Fibroblast of lung (primary cell): ENCODE measurements around the gene ITPKB. TPM values are rescaled to one million over a fixed set of nuclear protein-coding genes. Genes with fewer than 3 reads are reported as not detected.

Source experiments
- DNase-seq, 2 donors: peaks; one replicate each; pipeline versions ENCODE4 v3.0.0 to v3.0.0-alpha.2; 2010; ENCODE audit warnings: low read depth in 2 of 2
- H2AFZ ChIP-seq: 2 replicates; pipeline ENCODE4 v1.5.1; 2012; ENCODE audit warnings: low read length, control low read depth, inconsistent platforms
- H3K27ac ChIP-seq: 2 replicates; pipeline ENCODE4 v1.5.1; 2011; ENCODE audit warnings: low read length, control low read depth; ENCODE audit not compliant: insufficient read depth
- H3K27me3 ChIP-seq: 2 replicates; pipeline ENCODE4 v1.5.1; 2011; ENCODE audit warnings: mild to moderate bottlenecking, low read length; ENCODE audit not compliant: control insufficient read depth, insufficient read depth
- H3K36me3 ChIP-seq: 2 replicates; pipeline ENCODE4 v1.5.1; 2011; ENCODE audit warnings: low read length; ENCODE audit not compliant: control insufficient read depth, insufficient read depth
- H3K4me1 ChIP-seq: 2 replicates; pipeline ENCODE4 v1.5.1; 2011; ENCODE audit warnings: low read length; ENCODE audit not compliant: control insufficient read depth, insufficient read depth; ENCODE audit errors: extremely low read depth
- H3K4me2 ChIP-seq: 2 replicates; pipeline ENCODE4 v1.5.1; 2011; ENCODE audit warnings: low read length, control low read depth; ENCODE audit not compliant: insufficient read depth; ENCODE audit errors: extremely low read depth
- H3K4me3 ChIP-seq, 4 experiments: fragments of 200-600 bp in 1 of 4; sonication (generic) in 1 of 4; replicated peaks in 1 of 4; 2 replicates each; pipeline ENCODE4 v1.5.1; 2011 to 2016; ENCODE audit warnings: low read length in 4 of 4, low read depth in 3 of 4, mild to moderate bottlenecking in 3 of 4, control low read depth in 2 of 4, inconsistent platforms in 1 of 4, mixed read lengths in 1 of 4; ENCODE audit not compliant: insufficient read depth in 1 of 4; ENCODE audit errors: control extremely low read depth in 1 of 4
- H3K79me2 ChIP-seq: 2 replicates; pipeline ENCODE4 v1.5.1; 2012; ENCODE audit warnings: mild to moderate bottlenecking, low read length, inconsistent platforms; ENCODE audit not compliant: control insufficient read depth, insufficient read depth
- H3K9ac ChIP-seq: 2 replicates; pipeline ENCODE4 v1.5.1; 2011; ENCODE audit warnings: mild to moderate bottlenecking, low read length, control low read depth; ENCODE audit not compliant: insufficient read depth
- H3K9me3 ChIP-seq: 2 replicates; pipeline ENCODE4 v1.5.1; 2012; ENCODE audit warnings: low read depth, low read length; ENCODE audit not compliant: control insufficient read depth, insufficient read depth
- H4K20me1 ChIP-seq: 2 replicates; pipeline ENCODE4 v1.5.1; 2011; ENCODE audit warnings: low read length; ENCODE audit not compliant: control insufficient read depth, insufficient read depth; ENCODE audit errors: extremely low read depth
- CTCF ChIP-seq, 2 donors: IDR thresholded peaks in 1 of 2; conservative IDR thresholded peaks in 1 of 2; 1 replicate in 1 of 2; 2 replicates in 1 of 2; pipeline ENCODE4 v1.5.1; 2011 to 2012; ENCODE audit warnings: low read length in 2 of 2, control low read depth in 1 of 2, inconsistent platforms in 1 of 2, low read depth in 1 of 2, mild to moderate bottlenecking in 1 of 2
- EZH2 ChIP-seq: IDR thresholded peaks from 2 replicates; pipeline ENCODE4 v1.5.1; 2012; ENCODE audit warnings: low read length, control low read depth, mild to moderate bottlenecking; ENCODE audit errors: missing control alignments
- polyA minus RNA-seq: library from RNA; depleted of rRNA, polyadenylated mRNA; stranded (reverse); fragments of >200 nt; gene quantifications from 2 replicates; pipeline ENCODE4 v1.2.3, GENCODE V29; 2011; ENCODE audit warnings: low replicate concordance
- polyA plus RNA-seq, 2 donors: library from polyadenylated mRNA; depleted of rRNA in 1 of 2; stranded (reverse) in 1 of 2; unstranded in 1 of 2; fragments of >200 nt; gene quantifications; 2 replicates each; pipeline ENCODE4 v1.2.1, GENCODE V29; 2011 to 2012; ENCODE audit warnings: missing spikeins in 1 of 2
- total RNA-seq: library from RNA; depleted of rRNA; stranded (reverse); fragments of >200 nt; gene quantifications from 2 replicates; pipeline ENCODE4 v1.2.1, GENCODE V29; 2014

Gene ITPKB
- total RNA-seq, result 15.9 and 32.4 TPM in 2 replicates
- 10.2 and 14.5 TPM in 2 replicates for polyA plus RNA-seq
- 15.8 and 20.6 TPM in 2 replicates for polyA plus RNA-seq (2012)
- 35.5 and 60.4 TPM in 2 replicates for polyA minus RNA-seq

GRCh38 chr1:226738995-226739695, at the start of gene ITPKB:
Gene ITPKB, minus strand, starts transcription at chr1:226739282. Its CDS starts 1,824 bp downstream, at chr1:226737458.
- Histone ChIP-seq H3K4me2 (peak within 1 kb of the TSS; percentile 90), H3K9me3 (no peaks in the 10 kb centered on the region), H3K36me3 (peaks cover 9% of the 10 kb centered on the region), H3K9ac (peak within 1 kb of the TSS; percentile 80), H3K27ac (peak within 1 kb of the TSS; percentile 77), H4K20me1 (peaks cover 2% of the 10 kb centered on the region), H3K79me2 (peaks cover 6% of the 10 kb centered on the region), H3K4me1 (no peaks in the 10 kb centered on the region), H3K4me3 (peak within 1 kb of the TSS; percentile 60 to 98 (median 84)), H3K27me3 (no peaks in the 10 kb centered on the region), H2AFZ (peak within 1 kb of the TSS; percentile 63)
- TF ChIP-seq CTCF (conservative IDR thresholded peaks at IDR 0.05 in 1 of 2, IDR thresholded peaks at IDR 0.05 in 1 of 2; ENCODE audit: low read depth in 1 of 2, low read length in 2 of 2), result no peak
- TF ChIP-seq EZH2, result no peak
- DNase-seq, result peak; percentile 72 to 81

GRCh38 chr1:226787638-226788037, 48.6 kb upstream of the ITPKB start:
- no peak overlapping the region for H3K9ac ChIP-seq

GRCh38 chr1:226787071-226787470, 48.0 kb upstream of the ITPKB start:
- no peaks in the 10 kb centered on the region for H3K4me1 ChIP-seq
- no peaks in the 10 kb centered on the region for H3K79me2 ChIP-seq
- no peak overlapping the region for H2AFZ ChIP-seq
- no peak overlapping the region for H3K4me2 ChIP-seq
- no peak overlapping the region for H3K27ac ChIP-seq
- H3K27me3 ChIP-seq, result peaks cover 4% of the 10 kb centered on the region
- no peak overlapping the region for H3K4me3 ChIP-seq
- no peaks in the 10 kb centered on the region for H3K36me3 ChIP-seq
- H3K9me3 ChIP-seq, result no peaks in the 10 kb centered on the region
- no peaks in the 10 kb centered on the region for H4K20me1 ChIP-seq
- TF ChIP-seq EZH2, result no peak
- no peak for TF ChIP-seq CTCF (conservative IDR thresholded peaks at IDR 0.05 in 1 of 2, IDR thresholded peaks at IDR 0.05 in 1 of 2; ENCODE audit: low read depth in 1 of 2, low read length in 2 of 2)
- DNase-seq, result no peak
- no peak overlapping the region for H3K9ac ChIP-seq

More at GRCh38 chr1:226787638-226788037, 48.6 kb upstream of the ITPKB start:
- H3K9me3 ChIP-seq, result no peaks in the 10 kb centered on the region
- H3K36me3 ChIP-seq, result no peaks in the 10 kb centered on the region
- H3K4me3 ChIP-seq, result no peak overlapping the region
- no peak overlapping the region for H2AFZ ChIP-seq
- DNase-seq, result no peak
- H3K27ac ChIP-seq, result no peak overlapping the region
- H3K79me2 ChIP-seq, result no peaks in the 10 kb centered on the region
- TF ChIP-seq EZH2 (no peak), CTCF (conservative IDR thresholded peaks at IDR 0.05 in 1 of 2, IDR thresholded peaks at IDR 0.05 in 1 of 2; ENCODE audit: low read depth in 1 of 2, low read length in 2 of 2) (no peak)
- H4K20me1 ChIP-seq, result no peaks in the 10 kb centered on the region
- H3K4me2 ChIP-seq, result no peak overlapping the region
- H3K27me3 ChIP-seq, result peaks cover 4% of the 10 kb centered on the region
- H3K4me1 ChIP-seq, result no peaks in the 10 kb centered on the region
